OCI-LY3 (cell line): ENCODE results near the gene LPP.

Experiments used
- H2AFZ ChIP-seq: fragments of 200-600, 300-600 bp; shearing (Covaris generic); 2 replicates; pipeline ENCODE4 v1.6.0; 2014; ENCODE audit warnings: antibody characterized with exemption, low read depth, low read length
- H3K27ac ChIP-seq: fragments of 200-600, 300-600 bp; sonication (generic); 2 replicates; pipeline ENCODE4 v1.5.1; 2014; ENCODE audit warnings: mild to moderate bottlenecking, low read length, moderate library complexity, mixed read lengths
- H3K27me3 ChIP-seq: fragments of 200-600, 300-600 bp; sonication (generic); 2 replicates; pipeline ENCODE4 v1.6.1; 2014; ENCODE audit warnings: low read depth, low read length, mixed read lengths
- H3K36me3 ChIP-seq: fragments of 200-600, 300-600 bp; sonication (generic); replicated peaks from 2 replicates; pipeline ENCODE3; 2014; ENCODE audit warnings: low read depth, low read length, mixed read lengths
- H3K4me1 ChIP-seq: fragments of 300-600, 200-600 bp; sonication (generic); 2 replicates; pipeline ENCODE4 v1.6.1; 2014; ENCODE audit warnings: low read length, mixed read lengths
- H3K4me2 ChIP-seq: fragments of 200-600, 300-600 bp; sonication (generic); 2 replicates; pipeline ENCODE4 v1.6.1; 2014; ENCODE audit warnings: low read length, mixed read lengths
- H3K4me3 ChIP-seq: fragments of 300-600, 200-600 bp; sonication (generic); 2 replicates; pipeline ENCODE4 v1.5.1; 2014; ENCODE audit warnings: antibody characterized with exemption, mild to moderate bottlenecking, low read length, moderate library complexity
- H3K79me2 ChIP-seq: fragments of 300-600, 200-600 bp; shearing (Covaris generic); 2 replicates; pipeline ENCODE4 v1.6.1; 2014; ENCODE audit warnings: mild to moderate bottlenecking, low read length, mixed read lengths
- H3K9ac ChIP-seq: fragments of 300-600, 200-600 bp; shearing (Covaris generic); 2 replicates; pipeline ENCODE4 v1.6.0; 2014; ENCODE audit warnings: mild to moderate bottlenecking, low read length, moderate library complexity
- H3K9me3 ChIP-seq: fragments of 200-600, 300-600 bp; shearing (Covaris generic); 2 replicates; pipeline ENCODE4 v1.6.1; 2014; ENCODE audit warnings: low read length, mixed read lengths; ENCODE audit not compliant: insufficient read depth
- H4K20me1 ChIP-seq: fragments of 200-600, 300-600 bp; sonication (generic); 2 replicates; pipeline ENCODE4 v1.6.1; 2016; ENCODE audit warnings: low read length, mixed read lengths; ENCODE audit not compliant: insufficient read depth
- EZH2phosphoT487 ChIP-seq: fragments of 200-600 bp; shearing (Covaris generic); IDR thresholded peaks from 2 replicates; pipeline ENCODE4 v1.6.1; 2018; ENCODE audit warnings: antibody characterized with exemption, mixed run types, low read depth
- TF ChIP-seq, protein P1 (sequence below): fragments of 200-600, 300-600 bp; sonication (generic); IDR thresholded peaks from 2 replicates; pipeline ENCODE4 v1.5.1; 2014; ENCODE audit warnings: antibody characterized with exemption, low read length, low read depth

Gene LPP

GRCh38 chr3:188446766-188447165, 292.8 kb downstream of the LPP start:
- peak overlapping the region; percentile 76 for H3K4me2 ChIP-seq
- no peak for TF ChIP-seq EZH2phosphoT487
- TF ChIP-seq, protein P1, sequence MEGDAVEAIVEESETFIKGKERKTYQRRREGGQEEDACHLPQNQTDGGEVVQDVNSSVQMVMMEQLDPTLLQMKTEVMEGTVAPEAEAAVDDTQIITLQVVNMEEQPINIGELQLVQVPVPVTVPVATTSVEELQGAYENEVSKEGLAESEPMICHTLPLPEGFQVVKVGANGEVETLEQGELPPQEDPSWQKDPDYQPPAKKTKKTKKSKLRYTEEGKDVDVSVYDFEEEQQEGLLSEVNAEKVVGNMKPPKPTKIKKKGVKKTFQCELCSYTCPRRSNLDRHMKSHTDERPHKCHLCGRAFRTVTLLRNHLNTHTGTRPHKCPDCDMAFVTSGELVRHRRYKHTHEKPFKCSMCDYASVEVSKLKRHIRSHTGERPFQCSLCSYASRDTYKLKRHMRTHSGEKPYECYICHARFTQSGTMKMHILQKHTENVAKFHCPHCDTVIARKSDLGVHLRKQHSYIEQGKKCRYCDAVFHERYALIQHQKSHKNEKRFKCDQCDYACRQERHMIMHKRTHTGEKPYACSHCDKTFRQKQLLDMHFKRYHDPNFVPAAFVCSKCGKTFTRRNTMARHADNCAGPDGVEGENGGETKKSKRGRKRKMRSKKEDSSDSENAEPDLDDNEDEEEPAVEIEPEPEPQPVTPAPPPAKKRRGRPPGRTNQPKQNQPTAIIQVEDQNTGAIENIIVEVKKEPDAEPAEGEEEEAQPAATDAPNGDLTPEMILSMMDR = no peak

DNA sequence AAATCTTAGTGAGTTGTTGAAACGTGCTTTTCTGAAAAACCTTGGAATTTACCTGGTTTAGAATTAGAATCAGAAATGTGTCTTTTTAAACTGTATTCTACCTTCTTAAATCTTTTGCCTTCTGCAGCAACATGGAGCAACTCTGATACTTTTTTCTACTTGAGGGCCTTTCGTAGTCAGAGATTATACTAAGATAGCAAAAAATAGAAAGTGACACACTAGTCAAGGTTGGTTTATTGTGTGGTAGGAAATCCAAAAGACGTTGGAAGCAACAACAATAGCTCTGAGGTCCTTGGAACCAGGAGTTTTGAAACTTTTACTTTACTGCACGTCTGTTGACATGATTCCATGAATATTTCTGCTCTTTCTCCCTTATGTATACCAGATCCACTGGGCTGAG, 294.9 kb downstream of the LPP start:
- H3K27me3 ChIP-seq = no peaks in the 10 kb centered on the region
- H3K4me2 ChIP-seq = no peak overlapping the region
- H3K36me3 ChIP-seq = no peaks in the 10 kb centered on the region
- TF ChIP-seq, protein P1 = no peak
- TF ChIP-seq EZH2phosphoT487 = no peak
- no peak overlapping the region for H3K9ac ChIP-seq
- no peak overlapping the region for H2AFZ ChIP-seq
- H3K4me1 ChIP-seq = peaks cover 54% of the 10 kb centered on the region
- no peaks in the 10 kb centered on the region for H4K20me1 ChIP-seq
- no peak overlapping the region for H3K27ac ChIP-seq
- no peak overlapping the region for H3K4me3 ChIP-seq
- H3K9me3 ChIP-seq = no peaks in the 10 kb centered on the region
- H3K79me2 ChIP-seq = no peaks in the 10 kb centered on the region

More at GRCh38 chr3:188446766-188447165, 292.8 kb downstream of the LPP start:
- H3K27me3 ChIP-seq = no peaks in the 10 kb centered on the region
- no peaks in the 10 kb centered on the region for H4K20me1 ChIP-seq
- no peaks in the 10 kb centered on the region for H3K36me3 ChIP-seq
- no peaks in the 10 kb centered on the region for H3K79me2 ChIP-seq
- no peaks in the 10 kb centered on the region for H3K9me3 ChIP-seq
- H3K9ac ChIP-seq = peak overlapping the region; percentile 76
- H3K4me1 ChIP-seq = peaks cover 60% of the 10 kb centered on the region
- H3K4me3 ChIP-seq = peak overlapping the region; percentile 35
- no peak overlapping the region for H2AFZ ChIP-seq
- peak overlapping the region; percentile 94 for H3K27ac ChIP-seq

DNA sequence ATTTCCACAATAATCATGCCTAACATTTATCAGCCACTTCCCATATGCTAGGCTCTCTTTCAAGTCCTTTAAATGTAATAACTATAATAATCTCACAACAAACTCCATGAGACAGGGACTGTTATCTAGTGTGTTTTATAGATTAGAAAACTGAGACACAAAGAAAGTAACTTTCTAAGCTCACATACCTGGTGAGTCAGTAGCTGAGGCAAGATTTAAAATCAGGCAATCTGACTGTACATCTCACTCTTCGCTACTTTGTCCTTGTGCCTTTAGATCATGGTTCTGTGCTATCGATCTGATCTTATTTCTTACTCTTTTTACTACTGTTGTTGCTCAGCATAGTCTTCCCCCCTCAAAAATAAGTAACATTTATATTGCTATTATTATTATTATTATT, 295.5 kb downstream of the LPP start:
- no peak overlapping the region for H3K4me2 ChIP-seq
- H3K9me3 ChIP-seq = no peaks in the 10 kb centered on the region
- TF ChIP-seq EZH2phosphoT487 = no peak
- TF ChIP-seq, protein P1 = no peak
- H3K9ac ChIP-seq = no peak overlapping the region
- no peak overlapping the region for H3K27ac ChIP-seq
- no peaks in the 10 kb centered on the region for H4K20me1 ChIP-seq
- no peak overlapping the region for H2AFZ ChIP-seq
- H3K27me3 ChIP-seq = no peaks in the 10 kb centered on the region
- no peak overlapping the region for H3K4me3 ChIP-seq
- no peaks in the 10 kb centered on the region for H3K79me2 ChIP-seq
- H3K36me3 ChIP-seq = no peaks in the 10 kb centered on the region
- peaks cover 55% of the 10 kb centered on the region for H3K4me1 ChIP-seq

- no peak for TF ChIP-seq EZH2phosphoT487
- TF ChIP-seq, protein P1 = no peak
- Histone ChIP-seq H3K27me3 (no peaks in the 10 kb centered on the region), H3K27ac (no peak overlapping the region), H3K4me1 (peaks cover 34% of the 10 kb centered on the region), H3K79me2 (no peaks in the 10 kb centered on the region), H3K9ac (no peak overlapping the region), H3K4me2 (no peak overlapping the region), H3K9me3 (no peaks in the 10 kb centered on the region), H3K4me3 (no peak overlapping the region), H4K20me1 (no peaks in the 10 kb centered on the region), H2AFZ (no peak overlapping the region), H3K36me3 (no peaks in the 10 kb centered on the region)
These were observed 298.3 kb downstream of the LPP start for GRCh38 chr3:188452158-188452772.
